Neural progenitor cell (in vitro differentiated cells): ENCODE measurements around the gene ATG13.
"Not testable (repeated sequence)": the region's sequence is repeated elsewhere in the genome, so short reads cannot be mapped to it uniquely, and the experiment has no call there.

Source experiments
- EZH2 ChIP-seq: fragments of 200-600 bp; sonication (generic); IDR thresholded peaks from 2 replicates; pipeline ENCODE4 v1.6.1; 2017; ENCODE audit warnings: antibody characterized with exemption, mild to moderate bottlenecking, moderate library complexity
- EZH2phosphoT487 ChIP-seq: fragments of 200-600 bp; sonication (generic); IDR thresholded peaks from 2 replicates; pipeline ENCODE4 v1.6.1; 2017; ENCODE audit warnings: antibody characterized with exemption
- TF ChIP-seq, protein P1 (sequence below): fragments of 200-600 bp; sonication (generic); IDR thresholded peaks from 2 replicates; pipeline ENCODE4 v1.5.1; 2017; ENCODE audit warnings: antibody characterized with exemption, mild to moderate bottlenecking

DNA sequence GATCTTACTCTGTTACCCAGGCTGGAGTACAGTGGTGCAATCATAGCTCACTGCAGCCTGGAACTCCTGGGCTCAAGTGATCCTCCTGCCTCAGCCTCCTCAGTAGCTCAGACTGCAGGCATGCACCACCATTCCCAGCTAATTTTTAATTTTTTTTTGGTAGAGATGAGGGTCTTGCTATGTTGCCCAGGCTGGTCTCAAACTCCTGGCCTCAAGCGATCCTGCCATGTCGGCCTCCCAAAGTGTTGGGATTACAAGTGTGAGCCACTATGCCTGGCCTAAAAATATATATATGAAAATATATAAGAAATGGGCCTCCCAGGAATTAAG, 100.4 kb downstream of the ATG13 start:
- TF ChIP-seq, protein P1, sequence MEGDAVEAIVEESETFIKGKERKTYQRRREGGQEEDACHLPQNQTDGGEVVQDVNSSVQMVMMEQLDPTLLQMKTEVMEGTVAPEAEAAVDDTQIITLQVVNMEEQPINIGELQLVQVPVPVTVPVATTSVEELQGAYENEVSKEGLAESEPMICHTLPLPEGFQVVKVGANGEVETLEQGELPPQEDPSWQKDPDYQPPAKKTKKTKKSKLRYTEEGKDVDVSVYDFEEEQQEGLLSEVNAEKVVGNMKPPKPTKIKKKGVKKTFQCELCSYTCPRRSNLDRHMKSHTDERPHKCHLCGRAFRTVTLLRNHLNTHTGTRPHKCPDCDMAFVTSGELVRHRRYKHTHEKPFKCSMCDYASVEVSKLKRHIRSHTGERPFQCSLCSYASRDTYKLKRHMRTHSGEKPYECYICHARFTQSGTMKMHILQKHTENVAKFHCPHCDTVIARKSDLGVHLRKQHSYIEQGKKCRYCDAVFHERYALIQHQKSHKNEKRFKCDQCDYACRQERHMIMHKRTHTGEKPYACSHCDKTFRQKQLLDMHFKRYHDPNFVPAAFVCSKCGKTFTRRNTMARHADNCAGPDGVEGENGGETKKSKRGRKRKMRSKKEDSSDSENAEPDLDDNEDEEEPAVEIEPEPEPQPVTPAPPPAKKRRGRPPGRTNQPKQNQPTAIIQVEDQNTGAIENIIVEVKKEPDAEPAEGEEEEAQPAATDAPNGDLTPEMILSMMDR: not testable (repeated sequence)
- not testable (repeated sequence) for TF ChIP-seq EZH2, EZH2phosphoT487
